Measurements from ENCODE around the gene VSTM2B. TPM values are rescaled to one million over a fixed set of nuclear protein-coding genes. Genes with fewer than 3 reads are reported as not detected.

VSTM2B gene
- total RNA-seq, 1 donor from 2014 or later, result not detected

- H3K4me3 ChIP-seq (ENCODE audit: low read depth, low read length), result no peak overlapping the region
- DNase-seq (ENCODE audit: low read depth), result no peak
- TF ChIP-seq CTCF (conservative IDR thresholded peaks at IDR 0.05; ENCODE audit: low read depth, low read length), result no peak
Observed at GRCh38 chr19:29579308-29579910, 53.6 kb downstream of the VSTM2B start.

DNA sequence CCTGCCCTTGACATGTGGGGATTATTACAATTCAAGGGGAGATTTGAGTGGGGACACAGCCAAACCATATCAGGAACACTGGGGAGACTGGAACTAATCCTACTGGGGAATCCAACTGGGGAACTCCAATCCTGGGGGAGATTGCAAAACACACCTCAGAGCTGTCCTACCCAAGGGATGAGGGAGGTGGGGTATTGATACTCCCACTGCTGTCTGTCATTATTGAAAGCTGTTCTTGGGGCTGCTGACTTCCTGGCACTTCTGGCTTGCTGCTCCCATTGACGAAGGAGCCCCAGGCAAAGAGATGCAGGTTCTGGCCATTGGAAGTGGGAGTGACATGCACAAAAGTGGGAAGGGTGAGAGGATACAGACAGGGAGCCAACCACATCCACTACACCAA is 55.6 kb downstream of the VSTM2B start:
- no peak overlapping the region for H3K4me3 ChIP-seq (ENCODE audit: low read depth, low read length)
- no peak for DNase-seq (ENCODE audit: low read depth)
- TF ChIP-seq CTCF (conservative IDR thresholded peaks at IDR 0.05; ENCODE audit: low read depth, low read length), result no peak

DNA sequence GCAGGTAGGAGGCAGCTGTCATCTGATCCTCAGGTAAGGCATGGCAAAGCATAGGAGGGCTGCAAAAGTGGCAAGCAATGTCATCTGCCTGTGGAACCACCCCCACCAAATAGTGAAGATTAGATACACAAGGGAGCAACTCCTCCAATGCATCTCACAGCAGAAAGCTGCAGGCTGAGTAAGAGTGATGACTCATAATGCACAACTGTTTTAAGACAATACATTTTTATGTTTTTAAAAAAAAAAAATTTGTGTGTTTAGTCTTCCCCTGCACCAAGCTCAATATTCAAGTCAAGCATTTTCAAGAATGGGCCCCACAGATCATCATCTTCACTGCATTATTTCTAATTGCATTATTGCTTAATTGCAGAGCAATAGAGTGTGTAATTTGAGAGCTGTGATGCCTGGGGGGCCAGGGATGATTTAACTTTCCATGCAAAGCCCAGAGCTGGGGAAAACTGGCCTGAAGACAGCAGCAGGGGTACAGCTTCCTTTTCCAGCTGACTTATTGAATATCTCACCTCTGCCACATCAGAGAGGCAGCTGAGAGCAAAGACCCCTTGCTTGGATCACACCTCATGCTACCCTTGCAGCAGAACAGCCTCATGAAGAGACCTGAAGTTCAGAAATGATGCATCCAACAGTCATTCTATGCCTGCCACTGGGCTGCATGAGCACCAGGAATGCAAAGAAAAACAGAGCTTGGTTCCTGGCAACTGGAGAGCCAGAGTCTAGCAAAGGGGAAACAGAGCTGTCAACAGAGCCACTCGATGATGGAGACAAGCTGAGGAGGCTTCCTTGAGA is 57.6 kb downstream of the VSTM2B start:
- no peak overlapping the region for H3K4me3 ChIP-seq (ENCODE audit: low read depth, low read length)
- no peak for DNase-seq (ENCODE audit: low read depth)
- no peak for TF ChIP-seq CTCF (conservative IDR thresholded peaks at IDR 0.05; ENCODE audit: low read depth, low read length)

- no peak for TF ChIP-seq CTCF (conservative IDR thresholded peaks at IDR 0.05; ENCODE audit: low read depth, low read length)
Observed at GRCh38 chr19:29586401-29586800, 60.6 kb downstream of the VSTM2B start.

GRCh38 chr19:29587059-29587458 is 61.3 kb downstream of the VSTM2B start:
- TF ChIP-seq CTCF (conservative IDR thresholded peaks at IDR 0.05; ENCODE audit: low read depth, low read length), result no peak

More at GRCh38 chr19:29586401-29586800, 60.6 kb downstream of the VSTM2B start:
- no peak for DNase-seq (ENCODE audit: low read depth)
- no peak overlapping the region for H3K4me3 ChIP-seq (ENCODE audit: low read depth, low read length)

DNA sequence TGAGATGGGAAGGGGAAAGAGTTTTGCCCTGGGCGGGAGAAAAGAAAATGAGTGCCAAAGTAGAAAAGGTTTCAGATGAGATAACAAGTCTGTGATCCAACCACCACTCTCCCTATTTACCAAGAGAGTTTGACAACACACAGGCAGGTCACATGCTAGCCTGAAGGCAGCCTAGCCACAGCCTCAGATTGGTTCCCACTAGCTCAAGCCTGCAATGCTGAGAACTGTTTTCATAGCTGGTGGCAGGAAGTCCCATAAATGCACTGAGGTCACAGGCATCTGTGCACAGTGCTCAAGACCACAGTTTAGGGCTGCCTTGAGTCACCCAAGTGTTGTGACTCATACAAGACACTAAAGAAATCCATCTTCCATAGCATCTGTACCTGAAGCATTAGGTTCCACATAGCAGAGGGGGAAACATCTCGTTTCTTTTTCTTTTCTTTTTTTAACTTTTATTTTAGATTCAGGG is 61.8 kb downstream of the VSTM2B start:
- no peak overlapping the region for H3K4me3 ChIP-seq (ENCODE audit: low read depth, low read length)
- DNase-seq (ENCODE audit: low read depth), result no peak
- no peak for TF ChIP-seq CTCF (conservative IDR thresholded peaks at IDR 0.05; ENCODE audit: low read depth, low read length)

More at GRCh38 chr19:29587059-29587458, 61.3 kb downstream of the VSTM2B start:
- no peak for DNase-seq (ENCODE audit: low read depth)
- no peak overlapping the region for H3K4me3 ChIP-seq (ENCODE audit: low read depth, low read length)
